ENCODE results near the gene STPG4.

GRCh38 chr2:47037678-47038077 lies 117.4 kb downstream of the STPG4 start:
- TF ChIP-seq POLR2A (IDR thresholded peaks at IDR 0.05): no peak
- TF ChIP-seq, protein P1, sequence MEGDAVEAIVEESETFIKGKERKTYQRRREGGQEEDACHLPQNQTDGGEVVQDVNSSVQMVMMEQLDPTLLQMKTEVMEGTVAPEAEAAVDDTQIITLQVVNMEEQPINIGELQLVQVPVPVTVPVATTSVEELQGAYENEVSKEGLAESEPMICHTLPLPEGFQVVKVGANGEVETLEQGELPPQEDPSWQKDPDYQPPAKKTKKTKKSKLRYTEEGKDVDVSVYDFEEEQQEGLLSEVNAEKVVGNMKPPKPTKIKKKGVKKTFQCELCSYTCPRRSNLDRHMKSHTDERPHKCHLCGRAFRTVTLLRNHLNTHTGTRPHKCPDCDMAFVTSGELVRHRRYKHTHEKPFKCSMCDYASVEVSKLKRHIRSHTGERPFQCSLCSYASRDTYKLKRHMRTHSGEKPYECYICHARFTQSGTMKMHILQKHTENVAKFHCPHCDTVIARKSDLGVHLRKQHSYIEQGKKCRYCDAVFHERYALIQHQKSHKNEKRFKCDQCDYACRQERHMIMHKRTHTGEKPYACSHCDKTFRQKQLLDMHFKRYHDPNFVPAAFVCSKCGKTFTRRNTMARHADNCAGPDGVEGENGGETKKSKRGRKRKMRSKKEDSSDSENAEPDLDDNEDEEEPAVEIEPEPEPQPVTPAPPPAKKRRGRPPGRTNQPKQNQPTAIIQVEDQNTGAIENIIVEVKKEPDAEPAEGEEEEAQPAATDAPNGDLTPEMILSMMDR (IDR thresholded peaks at IDR 0.05): no peak

All from prostate gland (tissue), 2 donors.